ENCODE data around the gene GTF3C5. TPM values are rescaled to one million over a fixed set of nuclear protein-coding genes. Genes with fewer than 3 reads are reported as not detected.

Gene GTF3C5
- polyA plus RNA-seq, 1 of the 3 experiments (the other 2 are of a cell fraction): 57.3 TPM

GRCh38 chr9:133014696-133015095, 16.1 kb upstream of the GTF3C5 start:
- H3K79me2 ChIP-seq (ENCODE audit: insufficient read depth): no peaks in the 10 kb centered on the region
- WGBS (ENCODE audit: low lambda C conversion rate): 36% methylated on average over 5 of the region's 5 CpGs
- H3K4me3 ChIP-seq (ENCODE audit: low read depth in 2 of 2, low read length in 1 of 2): no peak overlapping the region
- no peaks in the 10 kb centered on the region for H4K20me1 ChIP-seq (ENCODE audit: insufficient read depth)
- TF ChIP-seq SMC3 (IDR thresholded peaks at IDR 0.05; ENCODE audit: low read depth, low read length) (no peak), SIN3A (IDR thresholded peaks at IDR 0.05; ENCODE audit: borderline replicate concordance, low read depth, low read length) (no peak), RCOR1 (IDR thresholded peaks at IDR 0.05; ENCODE audit: low read length) (no peak), USF2 (IDR thresholded peaks at IDR 0.05; ENCODE audit: borderline replicate concordance, low read depth, low read length) (no peak), CTCF (IDR thresholded peaks at IDR 0.05) (no peak), RFX5 (IDR thresholded peaks at IDR 0.05; ENCODE audit: low read length) (no peak), GATA2 (CRISPR knock-in tag; IDR thresholded peaks at IDR 0.05) (no peak), NRF1 (IDR thresholded peaks at IDR 0.05; ENCODE audit: low read depth, low read length) (no peak), YY1 (IDR thresholded peaks at IDR 0.05; ENCODE audit: low read depth) (no peak), PBX3 (IDR thresholded peaks at IDR 0.05) (no peak), MEF2A (IDR thresholded peaks at IDR 0.05; ENCODE audit: borderline replicate concordance, low read depth) (no peak), FOXM1 (IDR thresholded peaks at IDR 0.05; ENCODE audit: low read depth) (no peak), FOXJ3 (CRISPR knock-in tag; IDR thresholded peaks at IDR 0.05) (no peak)
- TF ChIP-seq, protein P1, sequence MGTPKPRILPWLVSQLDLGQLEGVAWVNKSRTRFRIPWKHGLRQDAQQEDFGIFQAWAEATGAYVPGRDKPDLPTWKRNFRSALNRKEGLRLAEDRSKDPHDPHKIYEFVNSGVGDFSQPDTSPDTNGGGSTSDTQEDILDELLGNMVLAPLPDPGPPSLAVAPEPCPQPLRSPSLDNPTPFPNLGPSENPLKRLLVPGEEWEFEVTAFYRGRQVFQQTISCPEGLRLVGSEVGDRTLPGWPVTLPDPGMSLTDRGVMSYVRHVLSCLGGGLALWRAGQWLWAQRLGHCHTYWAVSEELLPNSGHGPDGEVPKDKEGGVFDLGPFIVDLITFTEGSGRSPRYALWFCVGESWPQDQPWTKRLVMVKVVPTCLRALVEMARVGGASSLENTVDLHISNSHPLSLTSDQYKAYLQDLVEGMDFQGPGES (IDR thresholded peaks at IDR 0.05; ENCODE audit: low read depth, low read length): no peak
- POLR2A ChIA-PET: no interaction called here
- H3F3A ChIP-seq (replicated peaks; ENCODE audit: insufficient read depth): no peaks in the 10 kb centered on the region
- no peaks in the 10 kb centered on the region; the same call in 1 of the 2 replicates for H3K27me3 ChIP-seq (ENCODE audit: insufficient read depth)
- CTCF ChIA-PET: no interaction called here
- H3K27ac ChIP-seq (ENCODE audit: low read depth in 2 of 2, low read length in 1 of 2): no peak overlapping the region
- H3K9ac ChIP-seq: no peak overlapping the region
- no peak overlapping the region for H3K4me2 ChIP-seq
- H3K9me2 ChIP-seq: no peaks in the 10 kb centered on the region
- no peaks in the 10 kb centered on the region for H3K36me3 ChIP-seq (replicated peaks in 1 of 2; ENCODE audit: control insufficient read depth in 1 of 2, insufficient read depth in 2 of 2, low read length in 1 of 2)
- no peak overlapping the region for H2AFZ ChIP-seq (ENCODE audit: low read depth)
- no peaks in the 10 kb centered on the region for H3K9me3 ChIP-seq
- no peak for DNase-seq
- no peaks in the 10 kb centered on the region for H3K4me1 ChIP-seq (ENCODE audit: control insufficient read depth in 1 of 2, insufficient read depth in 2 of 2, low read depth in 1 of 2, low read length in 1 of 2)

Data from SK-N-SH (cell line).